K562 (cell line): ENCODE results near the gene CCDC69. TPM values are rescaled to one million over a fixed set of nuclear protein-coding genes. Genes with fewer than 3 reads are reported as not detected.

Experiments
- ATAC-seq: fragments of 200-7000 bp; cut with Tn5 transposase; 3 replicates; pipeline ENCODE4 v1.9.1; 2020; ENCODE audit warnings: moderate library complexity
- BruUV-seq: library from RNA; stranded (reverse); fragments of 400-500 nt; replicated peaks from 2 replicates; lab custom pipeline; 2021; lab: Mats Ljungman, UMichigan
- CTCF ChIA-PET: fragments of 300-600 bp; formaldehyde crosslinking; extraction: SDS; loops from one replicate; lab custom pipeline; 2021; ENCODE audit warnings: low intra/inter-chr PET ratio; lab: Yijun Ruan, JAX
- POLR2A ChIA-PET: fragments of 300-600, 350-650 bp; sonication (Branson Sonifier 250); formaldehyde crosslinking; extraction: SDS; loops from one replicate; lab custom pipeline; 2021; ENCODE audit warnings: antibody characterized with exemption, inconsistent platforms; lab: Yijun Ruan, JAX
- DNase-seq, 4 experiments: peaks; one replicate each; pipeline versions ENCODE4 v3.0.0 to v3.0.0-alpha.2; 2011 to 2018; ENCODE audit warnings: low spot score in 3 of 4, mixed read lengths in 3 of 4; ENCODE audit errors: extremely low read depth in 1 of 4
- FAIRE-seq: peaks from 2 replicates; lab custom pipeline; 2011; peaks lifted over from hg19 to GRCh38; lab: Jason Lieb, UNC
- H2AFZ ChIP-seq: 2 replicates; pipeline ENCODE4 v1.6.0; 2011; ENCODE audit warnings: low read depth, low read length, control low read depth, inconsistent platforms
- H3K27ac ChIP-seq: fragments of 200-600 bp; 3 replicates; pipeline ENCODE4 v1.8.0; 2011; ENCODE audit warnings: low read depth, mild to moderate bottlenecking, control low read depth, inconsistent platforms, low read length, moderate library complexity, mixed read lengths; ENCODE audit errors: extremely low read depth
- H3K27me3 ChIP-seq, 2 experiments: fragments of 300-600 bp in 1 of 2; 2 replicates in 1 of 2; 3 replicates in 1 of 2; pipeline versions ENCODE4 v1.6.0 to v1.8.0; 2011; ENCODE audit warnings: inconsistent platforms in 2 of 2, low read length in 2 of 2, mild to moderate bottlenecking in 1 of 2, mixed read lengths in 1 of 2, moderate library complexity in 1 of 2; ENCODE audit not compliant: control insufficient read depth in 2 of 2, insufficient read depth in 2 of 2
- H3K36me3 ChIP-seq: fragments of 300-600 bp; 3 replicates; pipeline ENCODE4 v1.8.0; 2011; ENCODE audit warnings: mild to moderate bottlenecking, low read length, inconsistent platforms; ENCODE audit not compliant: control insufficient read depth, insufficient read depth
- H3K4me1 ChIP-seq, 2 experiments: fragments of 200-600 bp in 1 of 2; replicated peaks in 1 of 2; 2 replicates in 1 of 2; 3 replicates in 1 of 2; pipeline versions ENCODE4 v1.5.1 to v1.8.0; 2011; ENCODE audit warnings: inconsistent platforms in 2 of 2, low read length in 2 of 2, mild to moderate bottlenecking in 1 of 2, mixed read lengths in 1 of 2, moderate library complexity in 1 of 2; ENCODE audit not compliant: control insufficient read depth in 2 of 2, insufficient read depth in 2 of 2
- H3K4me2 ChIP-seq: 2 replicates; pipeline ENCODE4 v1.6.1; 2011; ENCODE audit warnings: low read length, control low read depth, inconsistent platforms, mixed read lengths; ENCODE audit not compliant: insufficient read depth
- H3K4me3 ChIP-seq: fragments of 200-600 bp; sonication (generic), shearing (Covaris generic); 2 replicates; pipeline ENCODE4 v1.5.1; 2016; ENCODE audit warnings: control low read depth, inconsistent platforms
- H3K79me2 ChIP-seq: fragments of 200-600 bp; 3 replicates; pipeline ENCODE4 v1.8.0; 2011; ENCODE audit warnings: low read length, inconsistent platforms; ENCODE audit not compliant: control insufficient read depth, insufficient read depth
- H3K9ac ChIP-seq, 2 experiments: 2 replicates each; pipeline versions ENCODE4 v1.6.0 to v1.6.1; 2011; ENCODE audit warnings: low read depth in 2 of 2, low read length in 2 of 2, control low read depth in 1 of 2, inconsistent platforms in 1 of 2, mild to moderate bottlenecking in 1 of 2, mixed read lengths in 1 of 2; ENCODE audit not compliant: insufficient read depth in 1 of 2
- H3K9me1 ChIP-seq: one replicate; pipeline ENCODE4 v1.6.0; 2011; ENCODE audit warnings: inconsistent platforms, mild to moderate bottlenecking, low read length, moderate library complexity; ENCODE audit not compliant: control insufficient read depth, insufficient read depth
- H3K9me3 ChIP-seq: replicated peaks from 2 replicates; pipeline ENCODE4 v1.5.1; 2011; ENCODE audit warnings: low read depth, low read length, inconsistent platforms; ENCODE audit not compliant: control insufficient read depth, insufficient read depth
- H4K20me1 ChIP-seq: replicated peaks from 2 replicates; pipeline ENCODE4 v1.6.1; 2011; ENCODE audit warnings: low read length, inconsistent platforms, mixed read lengths; ENCODE audit not compliant: control insufficient read depth, insufficient read depth
- ARHGAP35 ChIP-seq: fragments of 450-650 bp; IDR thresholded peaks from 2 replicates; pipeline ENCODE4 v1.6.1; 2018; ENCODE audit not compliant: partially characterized antibody
- CBX3 ChIP-seq, 2 experiments: IDR thresholded peaks; 1 replicate in 1 of 2; 2 replicates in 1 of 2; pipeline ENCODE4 v1.6.1; 2012; ENCODE audit warnings: inconsistent platforms in 2 of 2, low read length in 2 of 2, borderline replicate concordance in 1 of 2, control low read depth in 1 of 2
- EP400 ChIP-seq: fragments of 450-650 bp; IDR thresholded peaks from 2 replicates; pipeline ENCODE4 v1.6.1; 2017; ENCODE audit warnings: antibody characterized with exemption, mild to moderate bottlenecking, moderate library complexity
- EZH2 ChIP-seq: IDR thresholded peaks from 2 replicates; pipeline ENCODE4 v1.6.1; 2012; ENCODE audit warnings: low read depth, mild to moderate bottlenecking, inconsistent platforms, low read length, borderline replicate concordance
- HNRNPL ChIP-seq: fragments of 200-400 bp; formaldehyde crosslinking; IDR thresholded peaks from 2 replicates; pipeline ENCODE4 v1.6.1; 2017; ENCODE audit warnings: low read depth, mild to moderate bottlenecking, low read length
- HOXB6 ChIP-seq: fragments of 250-450 bp; sonication (Bioruptor Pico); IDR thresholded peaks from 2 replicates; pipeline ENCODE4 v1.5.1; 2022; ENCODE audit warnings: mild to moderate bottlenecking, borderline replicate concordance
- PURB ChIP-seq: sonication (generic); formaldehyde crosslinking; IDR thresholded peaks from 2 replicates; pipeline ENCODE4 v1.9.0; 2021; ENCODE audit warnings: low read depth, mild to moderate bottlenecking, missing genetic modification reagents
- SMARCA5 ChIP-seq: fragments of 450-650 bp; IDR thresholded peaks from 2 replicates; pipeline ENCODE4 v1.6.1; 2016
- SNIP1 ChIP-seq: fragments of 450-650 bp; IDR thresholded peaks from 2 replicates; pipeline ENCODE4 v1.7.1; 2017; ENCODE audit warnings: low read depth, mild to moderate bottlenecking
- ZNF197 ChIP-seq: fragments of 200-800 bp; sonication (Bioruptor generic); IDR thresholded peaks from 2 replicates; pipeline ENCODE4 v1.6.1; 2016; ENCODE audit warnings: low read depth, missing genetic modification characterization, missing compliant biosample characterization
- WGBS: fragments of 100-300 bp; shearing (Covaris generic); methylation state at CpG from one replicate; pipeline ENCODE4 v1.1.6; 2016; ENCODE audit warnings: low coverage, mixed read lengths; ENCODE audit not compliant: insufficient coverage; ENCODE audit errors: missing lambda C conversion rate; 5-methylcytosine and 5-hydroxymethylcytosine counted together
- in situ Hi-C: fragments of 300-500 bp; cut with MboI; formaldehyde crosslinking; loops from 4 replicates; pipeline ENCODE4 v1.15.0; 2018; ENCODE audit warnings: inconsistent platforms, mixed read lengths
- intact Hi-C: fragments of 100-400 bp; cut with micrococcal nuclease; formaldehyde crosslinking; loops from 2 replicates; pipeline ENCODE4 v1.14.2; 2022
- polyA plus RNA-seq, 8 experiments: library from polyadenylated mRNA; depleted of rRNA in 4 of 8; stranded (reverse) in 5 of 8; unstranded in 3 of 8; fragments of >200 nt; fragmentation: Nextera tagmentation in 2 of 8; fragmentation: Illumina TruSeq in 1 of 8; extraction: Ambion mirVana in 2 of 8; extraction: Trizol in 1 of 8; gene quantifications; 2 replicates each; pipeline versions ENCODE4 v1.2.1 to v1.2.3, GENCODE V29; 2011 to 2014; ENCODE audit warnings: inconsistent platforms in 1 of 8, missing spikeins in 1 of 8
- total RNA-seq, 7 experiments: library from RNA; depleted of rRNA in 6 of 7; stranded (reverse); fragments of >200 nt in 6 of 7; fragmentation: Illumina TruSeq in 2 of 7; extraction: Trizol in 2 of 7; gene quantifications; 2 replicates each; pipeline versions ENCODE4 v1.2.1 to v1.2.3, GENCODE V29; 2011 to 2021; ENCODE audit warnings: low replicate concordance in 1 of 7
- TF ChIP-seq, protein P1 (sequence below): fragments of 450-650 bp; IDR thresholded peaks from one replicate; pipeline ENCODE4 v1.6.1; 2018; ENCODE audit warnings: mild to moderate bottlenecking, moderate library complexity; ENCODE audit not compliant: partially characterized antibody
- TF ChIP-seq, protein P2 (sequence below): fragments of 250-450 bp; sonication (Bioruptor Pico); IDR thresholded peaks from 2 replicates; pipeline ENCODE4 v1.5.0; 2021
- TF ChIP-seq, protein P3 (sequence below): fragments of 250-450 bp; sonication (Bioruptor Pico); IDR thresholded peaks from 2 replicates; pipeline ENCODE4 v1.4.0; 2020

CCDC69 gene
- total and polyA plus RNA-seq, 9 of the 15 experiments (the other 6 are each of a cell fraction or from before 2014, with no cell fraction given): 0.65 to 12.2 (median 7.6) TPM

GRCh38 chr5:151140686-151141459 lies 83.0 kb downstream of the CCDC69 start:
- no peak overlapping the region for H3K27ac ChIP-seq
- no peak for ATAC-seq
- BruUV-seq: no TSS peak
- POLR2A ChIA-PET: interaction anchor here (1.1 kb wide), 2 partner anchors 27 to 73 kb away, joined by 3 read pairs; no protein-coding TSS in a partner anchor
- no peak for DNase-seq
- H3K27me3 ChIP-seq: peaks cover 21 to 66% of the 10 kb centered on the region in 2 experiments; a peak in 3 of 5 replicates
- H3K9ac ChIP-seq: no peak overlapping the region
- in situ Hi-C loops: no loop called here
- FAIRE-seq: no peak
- TF ChIP-seq ZNF197 (CRISPR knock-in tag) (no peak), ARHGAP35 (no peak), EZH2 (no peak), PURB (no peak), SMARCA5 (no peak), EP400 (no peak), HOXB6 (no peak), CBX3 (IDR thresholded peaks at IDR 0.05; ENCODE audit: borderline replicate concordance in 1 of 2, low read length in 2 of 2) (no peak), HNRNPL (no peak), SNIP1 (no peak)
- TF ChIP-seq, protein P1, sequence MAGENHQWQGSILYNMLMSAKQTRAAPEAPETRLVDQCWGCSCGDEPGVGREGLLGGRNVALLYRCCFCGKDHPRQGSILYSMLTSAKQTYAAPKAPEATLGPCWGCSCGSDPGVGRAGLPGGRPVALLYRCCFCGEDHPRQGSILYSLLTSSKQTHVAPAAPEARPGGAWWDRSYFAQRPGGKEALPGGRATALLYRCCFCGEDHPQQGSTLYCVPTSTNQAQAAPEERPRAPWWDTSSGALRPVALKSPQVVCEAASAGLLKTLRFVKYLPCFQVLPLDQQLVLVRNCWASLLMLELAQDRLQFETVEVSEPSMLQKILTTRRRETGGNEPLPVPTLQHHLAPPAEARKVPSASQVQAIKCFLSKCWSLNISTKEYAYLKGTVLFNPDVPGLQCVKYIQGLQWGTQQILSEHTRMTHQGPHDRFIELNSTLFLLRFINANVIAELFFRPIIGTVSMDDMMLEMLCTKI: no peak
- TF ChIP-seq, protein P2, sequence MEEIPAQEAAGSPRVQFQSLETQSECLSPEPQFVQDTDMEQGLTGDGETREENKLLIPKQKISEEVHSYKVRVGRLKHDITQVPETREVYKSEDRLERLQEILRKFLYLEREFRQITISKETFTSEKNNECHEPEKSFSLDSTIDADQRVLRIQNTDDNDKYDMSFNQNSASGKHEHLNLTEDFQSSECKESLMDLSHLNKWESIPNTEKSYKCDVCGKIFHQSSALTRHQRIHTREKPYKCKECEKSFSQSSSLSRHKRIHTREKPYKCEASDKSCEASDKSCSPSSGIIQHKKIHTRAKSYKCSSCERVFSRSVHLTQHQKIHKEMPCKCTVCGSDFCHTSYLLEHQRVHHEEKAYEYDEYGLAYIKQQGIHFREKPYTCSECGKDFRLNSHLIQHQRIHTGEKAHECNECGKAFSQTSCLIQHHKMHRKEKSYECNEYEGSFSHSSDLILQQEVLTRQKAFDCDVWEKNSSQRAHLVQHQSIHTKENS (CRISPR knock-in tag): no peak
- TF ChIP-seq, protein P3, sequence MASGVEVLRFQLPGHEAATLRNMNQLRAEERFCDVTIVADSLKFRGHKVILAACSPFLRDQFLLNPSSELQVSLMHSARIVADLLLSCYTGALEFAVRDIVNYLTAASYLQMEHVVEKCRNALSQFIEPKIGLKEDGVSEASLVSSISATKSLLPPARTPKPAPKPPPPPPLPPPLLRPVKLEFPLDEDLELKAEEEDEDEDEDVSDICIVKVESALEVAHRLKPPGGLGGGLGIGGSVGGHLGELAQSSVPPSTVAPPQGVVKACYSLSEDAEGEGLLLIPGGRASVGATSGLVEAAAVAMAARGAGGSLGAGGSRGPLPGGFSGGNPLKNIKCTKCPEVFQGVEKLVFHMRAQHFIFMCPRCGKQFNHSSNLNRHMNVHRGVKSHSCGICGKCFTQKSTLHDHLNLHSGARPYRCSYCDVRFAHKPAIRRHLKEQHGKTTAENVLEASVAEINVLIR (CRISPR knock-in tag): no peak
- H3K9me1 ChIP-seq: no peaks in the 10 kb centered on the region
- intact Hi-C loops: no loop called here
- WGBS: 4% methylated on average over 7 of the region's 7 CpGs
- H3K4me2 ChIP-seq: no peak overlapping the region
- H3K79me2 ChIP-seq: no peaks in the 10 kb centered on the region
- H3K9me3 ChIP-seq: no peaks in the 10 kb centered on the region
- no peak overlapping the region for H3K4me3 ChIP-seq
- no peak overlapping the region for H2AFZ ChIP-seq
- no peaks in the 10 kb centered on the region for H3K4me1 ChIP-seq
- no peaks in the 10 kb centered on the region; the same call in 1 of the 2 replicates for H4K20me1 ChIP-seq
- CTCF ChIA-PET: no interaction called here
- no peaks in the 10 kb centered on the region for H3K36me3 ChIP-seq
